Activated T-helper 9 cell treated with anti-CD3 and anti-CD28 coated beads, Interleukin-2, amount 50 U/mL, for 16 hours (primary cell): ENCODE measurements around the gene PLEKHA6.

ENCODE experiments used
- DNase-seq: peaks from one replicate; pipeline ENCODE4 v3.0.0-alpha.2; 2020; ENCODE audit warnings: low read depth

The PLEKHA6 gene

DNA sequence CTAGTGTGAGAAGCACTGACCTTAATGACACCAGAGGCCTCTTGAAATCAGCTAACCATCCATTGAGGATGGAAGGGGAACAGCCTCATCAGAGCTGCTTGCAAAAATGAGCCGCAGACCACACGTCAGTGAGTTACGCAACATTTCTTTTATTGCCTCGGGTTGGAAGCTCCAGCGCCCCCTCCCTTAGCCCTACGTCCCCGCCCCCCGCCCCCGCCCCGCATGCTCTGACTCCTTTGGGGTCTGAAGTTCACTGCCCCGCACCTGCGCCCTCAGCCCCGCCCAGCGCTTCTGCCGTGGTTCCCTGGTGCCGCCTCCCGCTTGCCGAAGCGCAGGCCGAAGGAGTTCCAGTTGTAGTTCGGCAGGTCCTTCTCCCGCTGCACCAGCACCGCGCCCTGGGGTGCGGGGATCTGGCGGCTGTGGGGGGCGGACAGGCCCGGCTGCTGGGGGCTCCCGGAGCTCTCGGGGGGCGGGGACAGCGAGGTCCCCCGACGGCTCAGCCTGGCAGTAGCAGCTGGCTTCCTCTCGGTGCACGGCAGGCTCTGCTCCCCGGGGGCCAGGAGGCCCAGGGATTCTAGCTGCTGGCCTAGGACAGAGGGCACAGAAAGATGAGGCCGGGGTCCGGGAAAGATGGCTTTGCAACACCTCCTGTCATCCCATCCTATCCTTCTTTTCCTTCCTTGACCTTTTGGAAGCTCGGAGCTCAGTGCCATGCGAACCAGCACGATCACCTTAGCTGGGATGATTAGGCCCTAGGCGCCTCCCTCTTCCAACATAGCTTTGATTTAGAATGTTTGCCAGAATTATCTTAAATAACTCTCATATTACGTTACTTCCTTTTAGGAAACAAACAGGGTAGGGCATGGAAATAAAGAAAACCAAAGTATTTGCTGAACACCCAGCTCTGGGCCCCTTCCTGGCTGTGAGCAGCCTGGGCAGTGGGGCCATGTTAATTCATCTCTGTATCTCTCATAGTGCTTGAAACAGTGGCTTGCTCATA, 169.2 kb downstream of the PLEKHA6 start:
- DNase-seq = no peak

GRCh38 chr1:204188959-204189639, 170.6 kb downstream of the PLEKHA6 start:
- DNase-seq = no peak

- no peak for DNase-seq
Observed at GRCh38 chr1:204186597-204186996, 173.1 kb downstream of the PLEKHA6 start.

DNA sequence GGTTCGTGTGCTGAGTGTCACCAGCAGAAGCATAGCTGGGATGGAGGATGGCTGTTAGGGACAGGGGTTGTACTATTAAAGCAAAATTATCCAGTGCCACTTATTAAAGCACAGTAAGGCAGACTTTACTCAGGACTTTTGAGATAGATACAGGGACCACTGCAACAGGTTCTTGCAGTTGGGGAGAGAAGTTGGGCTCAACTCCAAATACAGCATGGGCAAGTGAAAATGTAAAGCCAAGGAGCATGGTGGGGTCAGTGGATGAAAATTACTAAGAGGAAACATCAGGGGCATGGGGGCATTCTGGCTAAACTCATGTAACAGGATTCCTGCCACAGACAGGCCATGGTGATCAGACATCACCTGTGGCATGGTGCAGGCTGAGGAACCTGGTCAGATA, 178.6 kb downstream of the PLEKHA6 start:
- DNase-seq = no peak

DNA sequence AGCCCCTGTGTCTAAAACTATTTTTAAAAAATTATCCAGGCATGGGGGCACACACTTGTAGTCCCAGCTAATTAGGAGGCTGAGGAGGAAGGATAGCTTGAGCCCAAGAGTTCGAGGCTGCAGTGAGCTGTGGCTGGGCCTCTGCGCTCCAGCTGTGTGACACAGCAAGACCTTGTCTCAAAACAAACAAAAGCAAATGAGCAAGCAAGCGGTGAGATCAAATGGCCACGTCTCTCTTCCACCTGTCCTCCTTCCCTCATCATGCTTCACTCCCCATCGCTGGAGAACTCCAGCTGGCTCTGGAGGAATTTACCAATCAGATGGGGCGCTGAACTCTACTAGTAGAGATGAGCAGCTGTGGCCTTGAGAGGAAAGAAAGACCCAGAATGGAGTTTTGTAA, 179.6 kb downstream of the PLEKHA6 start:
- DNase-seq = no peak

GRCh38 chr1:204178487-204179281, 181.0 kb downstream of the PLEKHA6 start:
- DNase-seq = no peak

- no peak for DNase-seq
Observed at GRCh38 chr1:204177133-204177532, 182.6 kb downstream of the PLEKHA6 start.

- no peak for DNase-seq
Observed at GRCh38 chr1:204176049-204176448, 183.7 kb downstream of the PLEKHA6 start.

DNA sequence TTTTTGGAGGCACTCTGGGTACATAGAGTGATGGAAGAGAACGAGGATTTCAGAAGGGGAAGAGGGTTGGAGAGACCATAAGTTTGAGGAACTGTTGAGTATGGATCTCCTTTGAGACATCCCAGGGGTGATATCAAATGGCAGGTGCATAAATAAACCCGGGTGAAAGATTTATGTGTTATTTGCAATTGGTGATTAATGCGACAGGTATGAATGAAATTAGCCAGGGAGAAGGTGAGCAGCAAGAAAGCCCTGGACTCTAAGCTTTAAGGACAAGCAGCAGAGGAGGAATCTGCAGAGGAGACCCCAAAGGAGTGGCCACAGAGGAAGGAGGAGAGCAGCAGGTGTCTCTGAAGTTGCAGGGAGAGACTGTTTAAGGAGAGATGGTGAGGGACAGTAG, 184.8 kb downstream of the PLEKHA6 start:
- DNase-seq = no peak

DNA sequence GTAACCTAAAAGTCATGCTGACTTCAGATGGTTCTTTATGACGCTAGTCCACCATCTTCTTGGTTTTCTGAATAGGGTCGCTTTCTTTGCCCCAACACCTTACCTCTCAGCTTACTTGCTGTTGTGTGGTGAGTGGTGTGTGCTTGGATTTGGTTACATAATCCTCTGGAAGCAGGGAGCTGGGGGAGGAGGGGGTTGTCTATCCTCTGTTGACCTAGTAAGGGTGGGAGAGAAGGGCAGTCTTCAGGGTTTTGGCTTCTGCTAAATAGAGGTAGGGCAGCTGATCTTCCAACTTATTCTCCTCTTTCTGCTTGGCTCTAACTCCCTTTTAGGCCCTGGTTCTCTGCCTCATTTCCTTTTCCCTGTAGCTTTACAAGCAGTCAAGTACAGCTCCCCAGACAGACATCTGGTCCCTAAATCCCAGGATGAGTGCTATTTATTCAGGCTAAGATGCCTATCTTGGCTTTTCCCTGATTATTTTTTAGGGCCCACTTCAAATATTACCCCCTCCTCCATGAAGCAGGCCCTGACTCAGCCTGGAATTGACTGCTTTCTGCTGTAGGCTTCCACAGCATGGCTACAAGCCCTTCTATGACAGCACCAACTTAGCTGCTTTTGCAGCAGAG, 187.2 kb downstream of the PLEKHA6 start:
- DNase-seq = no peak

- DNase-seq = no peak
Observed at GRCh38 chr1:204171751-204172178, 188.0 kb downstream of the PLEKHA6 start.

DNA sequence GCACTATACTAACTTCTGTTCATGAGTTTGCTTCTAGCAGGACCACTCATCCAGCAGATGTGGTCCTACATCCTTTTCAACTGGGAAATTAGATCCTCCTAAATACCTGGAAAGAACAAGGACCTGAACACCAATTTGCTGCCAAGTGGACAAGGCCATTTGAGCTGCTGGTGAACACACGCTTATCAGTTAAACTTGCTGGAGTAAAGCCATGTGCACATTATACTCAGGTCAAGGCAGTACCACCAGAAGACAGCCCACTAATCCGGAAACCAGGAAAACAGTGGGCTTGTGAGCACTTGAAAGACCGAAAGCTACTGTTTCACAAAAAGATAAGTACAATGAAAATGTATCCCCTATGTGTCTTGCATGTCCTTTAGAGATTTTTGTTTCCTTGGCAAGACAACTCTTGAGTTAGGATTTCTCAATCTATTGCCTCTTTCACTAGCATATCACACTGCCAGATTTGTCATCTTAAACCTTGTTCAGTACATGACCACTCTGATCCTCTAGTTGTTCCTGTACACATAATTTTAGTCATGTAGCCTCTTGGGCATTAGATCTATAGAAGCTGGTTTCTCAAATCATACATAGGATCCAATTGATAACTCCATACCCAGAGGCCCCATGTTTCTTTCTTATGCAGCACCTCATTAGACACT, 189.1 kb downstream of the PLEKHA6 start:
- DNase-seq = no peak

DNA sequence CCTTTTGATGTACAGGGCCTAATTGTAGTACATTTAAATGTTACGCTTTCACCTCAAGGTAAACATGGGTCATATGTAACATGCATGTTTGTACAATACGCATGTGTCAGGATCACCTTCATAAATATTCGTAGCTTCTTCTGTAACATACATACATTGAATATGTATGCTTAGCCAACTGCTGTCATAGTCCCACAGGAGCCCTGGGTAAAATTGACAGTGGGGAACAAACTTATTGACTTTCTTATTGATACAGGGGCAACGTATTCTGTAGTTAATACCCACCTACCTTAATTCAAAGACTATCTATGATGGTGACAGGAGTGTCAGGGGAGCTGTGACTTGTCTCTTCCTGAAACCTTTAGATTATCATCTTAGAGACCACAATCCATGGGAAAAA, 189.9 kb downstream of the PLEKHA6 start:
- DNase-seq = no peak
